ENCODE measurements around the gene CPT1C. TPM values are rescaled to one million over a fixed set of nuclear protein-coding genes. Genes with fewer than 3 reads are reported as not detected.

CPT1C gene
- total RNA-seq, 4 donors from 2014 or later = 0.48 to 4.8 (median 1.1) TPM

GRCh38 chr19:49665351-49666119 lies 25.4 kb upstream of the CPT1C start, which contains the start of the genes BCL2L12 and IRF3:
Gene BCL2L12, plus strand, starts transcription at chr19:49665933. Its CDS starts 760 bp downstream, at chr19:49666693.
Gene IRF3, minus strand, starts transcription at chr19:49665857. Its CDS starts 1,019 bp downstream, at chr19:49664838.
- peak; percentile 78 for DNase-seq
- H3K36me3 ChIP-seq = peaks cover 10 to 43% (median 23%) of the 10 kb centered on the region in 3 donors
- no peaks in the 10 kb centered on the region for H3K9me3 ChIP-seq
- TF ChIP-seq CTCF (IDR thresholded peaks at IDR 0.05) (peak in 2 of 6 experiments; percentile 2 to 50), POLR2A (IDR thresholded peaks at IDR 0.05) (peak in 3 of 4 donors; percentile 54 to 85 (median 68))
- peak within 1 kb of the TSS; percentile 67 to 90 (median 74) for H3K4me3 ChIP-seq
- intact Hi-C loops (cut with DNase I) = no loop called here
- H3K27me3 ChIP-seq = no peaks in the 10 kb centered on the region
- peak within 1 kb of the TSS; percentile 84 to 98 (median 96) for H3K27ac ChIP-seq
- peaks cover 16 to 50% (median 19%) of the 10 kb centered on the region in 3 donors for H3K4me1 ChIP-seq
- 0% methylated on average over 23 to 26 of the region's 50 CpGs for WGBS, 2 donors

GRCh38 chr19:49666120-49666444 lies 24.8 kb upstream of the CPT1C start:
- DNase-seq = no peak
- intact Hi-C loops (cut with DNase I) = no loop called here
- Histone ChIP-seq H3K4me3 (peak overlapping the region; percentile 67 to 90 (median 74)), H3K4me1 (peaks cover 16 to 45% (median 19%) of the 10 kb centered on the region in 3 donors), H3K27ac (peak overlapping the region; percentile 84 to 98 (median 96)), H3K36me3 (peaks cover 10 to 38% (median 17%) of the 10 kb centered on the region in 3 donors), H3K27me3 (no peaks in the 10 kb centered on the region), H3K9me3 (no peaks in the 10 kb centered on the region)
- 0 to 4% methylated on average over 3 to 9 of the region's 9 CpGs for whole genome bisulfite sequencing, 2 donors
- TF ChIP-seq CTCF (IDR thresholded peaks at IDR 0.05) (no peak), POLR2A (IDR thresholded peaks at IDR 0.05) (no peak)

GRCh38 chr19:49667473-49667872 lies 23.4 kb upstream of the CPT1C start:
- Histone ChIP-seq H3K4me1 (peaks cover 19 to 50% (median 19%) of the 10 kb centered on the region in 3 donors), H3K27me3 (no peaks in the 10 kb centered on the region), H3K36me3 (peaks cover under 1 to 24% (median 6%) of the 10 kb centered on the region in 3 donors), H3K9me3 (no peaks in the 10 kb centered on the region), H3K27ac (no peak overlapping the region), H3K4me3 (no peak overlapping the region)
- DNase-seq = no peak
- intact Hi-C loops (cut with DNase I) = no loop called here
- WGBS, 2 donors = 67 to 82% methylated on average over 2 of the region's 2 CpGs
- no peak for TF ChIP-seq POLR2A (IDR thresholded peaks at IDR 0.05)

GRCh38 chr19:49669516-49669915 lies 21.4 kb upstream of the CPT1C start:
- Histone ChIP-seq H3K27me3 (no peaks in the 10 kb centered on the region), H3K4me1 (peaks cover 10 to 31% (median 11%) of the 10 kb centered on the region in 3 donors), H3K36me3 (peaks cover 0 to 17% (median 0%) of the 10 kb centered on the region in 3 donors), H3K27ac (no peak overlapping the region), H3K9me3 (no peaks in the 10 kb centered on the region), H3K4me3 (no peak overlapping the region)
- DNase-seq = no peak
- intact Hi-C loops (cut with DNase I) = no loop called here
- TF ChIP-seq CTCF (IDR thresholded peaks at IDR 0.05) (no peak), POLR2A (IDR thresholded peaks at IDR 0.05) (no peak)
- 88 to 91% methylated on average over 3 of the region's 3 CpGs for WGBS, 2 donors

- intact Hi-C loops (cut with DNase I) = loop anchor here (10.0 kb wide), 1 partner anchor 98 kb away; no protein-coding TSS in a partner anchor
- TF ChIP-seq CTCF (IDR thresholded peaks at IDR 0.05) (peak; percentile 75 to 91 (median 82)), POLR2A (IDR thresholded peaks at IDR 0.05) (no peak)
- H3K27me3 ChIP-seq = no peaks in the 10 kb centered on the region
- peak overlapping the region in 2 of 4 donors; percentile 34 to 55 for H3K27ac ChIP-seq
- no peaks in the 10 kb centered on the region for H3K9me3 ChIP-seq
- peaks cover 0 to 17% (median 0%) of the 10 kb centered on the region in 3 donors for H3K36me3 ChIP-seq
- DNase-seq = no peak
- peak overlapping the region in 1 of 4 donors; percentile 48 for H3K4me3 ChIP-seq
- H3K4me1 ChIP-seq = peaks cover 4 to 22% (median 10%) of the 10 kb centered on the region in 3 donors
- WGBS, 2 donors = 35 to 38% methylated on average over 13 to 15 of the region's 28 CpGs
Observed at GRCh38 chr19:49672131-49672919, 18.6 kb upstream of the CPT1C start.

Measured in esophagus squamous epithelium (tissue), 5 donors.